Mesenchymal stem cell (in vitro differentiated cells and primary cell): ENCODE results near the gene SUPT3H.

Experiments
- DNase-seq: peaks from one replicate; pipeline ENCODE4 v3.0.0-alpha.2; 2013
- H2AFZ ChIP-seq: one replicate; pipeline ENCODE4 v1.6.1; 2013; ENCODE audit warnings: low read depth, mild to moderate bottlenecking, control low read depth, inconsistent platforms, low read length, moderate library complexity
- H2AK5ac ChIP-seq: 2 replicates; pipeline ENCODE4 v1.6.1; 2013; ENCODE audit warnings: low read length, moderate library complexity, mild to moderate bottlenecking, inconsistent platforms; ENCODE audit not compliant: severe bottlenecking
- H2BK120ac ChIP-seq: one replicate; pipeline ENCODE4 v1.6.1; 2013; ENCODE audit warnings: low read depth, mild to moderate bottlenecking, inconsistent platforms, low read length, moderate library complexity
- H2BK12ac ChIP-seq, 2 experiments: one replicate each; pipeline ENCODE4 v1.6.1; 2013; ENCODE audit warnings: inconsistent platforms in 2 of 2, low read length in 2 of 2, mild to moderate bottlenecking in 2 of 2, moderate library complexity in 2 of 2, control low read depth in 1 of 2
- H2BK15ac ChIP-seq: one replicate; pipeline ENCODE4 v1.6.1; 2013; ENCODE audit warnings: mild to moderate bottlenecking, low read depth, inconsistent platforms; ENCODE audit not compliant: poor library complexity, severe bottlenecking
- H2BK5ac ChIP-seq: 2 replicates; pipeline ENCODE4 v1.6.1; 2013; ENCODE audit warnings: low read depth, mild to moderate bottlenecking, low read length, control low read depth, inconsistent platforms; ENCODE audit not compliant: poor library complexity, severe bottlenecking
- H3K14ac ChIP-seq, 2 experiments: one replicate each; pipeline ENCODE4 v1.6.1; 2013; ENCODE audit warnings: inconsistent platforms in 2 of 2, low read length in 2 of 2, control low read depth in 1 of 2, mild to moderate bottlenecking in 1 of 2, moderate library complexity in 1 of 2
- H3K18ac ChIP-seq, 2 experiments: one replicate each; pipeline ENCODE4 v1.6.1; 2013; ENCODE audit warnings: inconsistent platforms in 2 of 2, low read length in 2 of 2, control low read depth in 1 of 2, low read depth in 1 of 2, mild to moderate bottlenecking in 1 of 2
- H3K23ac ChIP-seq, 2 experiments: one replicate each; pipeline ENCODE4 v1.6.1; 2013; ENCODE audit warnings: inconsistent platforms in 2 of 2, low read length in 2 of 2, mild to moderate bottlenecking in 2 of 2, moderate library complexity in 2 of 2, control low read depth in 1 of 2
- H3K27ac ChIP-seq: 2 replicates; pipeline ENCODE4 v1.5.1; 2013; ENCODE audit warnings: mild to moderate bottlenecking, moderate library complexity, low read length, control low read depth, inconsistent platforms; ENCODE audit not compliant: poor library complexity, severe bottlenecking
- H3K27me3 ChIP-seq, 2 experiments: 2 replicates each; pipeline versions ENCODE4 v1.6.1 to v1.7.0; 2013; ENCODE audit warnings: low read length in 2 of 2, mild to moderate bottlenecking in 2 of 2, moderate library complexity in 2 of 2, control low read depth in 1 of 2, inconsistent platforms in 1 of 2; ENCODE audit not compliant: control insufficient read depth in 1 of 2, insufficient read depth in 1 of 2
- H3K36me3 ChIP-seq, 2 experiments: 2 replicates each; pipeline versions ENCODE4 v1.6.1 to v1.7.0; 2013; ENCODE audit warnings: low read length in 2 of 2, control low read depth in 1 of 2, inconsistent platforms in 1 of 2, low read depth in 1 of 2, mild to moderate bottlenecking in 1 of 2; ENCODE audit not compliant: insufficient read depth in 2 of 2, control insufficient read depth in 1 of 2
- H3K4ac ChIP-seq, 2 experiments: one replicate each; pipeline ENCODE4 v1.6.1; 2013; ENCODE audit warnings: inconsistent platforms in 2 of 2, low read length in 2 of 2, mild to moderate bottlenecking in 2 of 2, moderate library complexity in 2 of 2, control low read depth in 1 of 2, low read depth in 1 of 2
- H3K4me1 ChIP-seq: 2 replicates; pipeline ENCODE4 v1.6.1; 2013; ENCODE audit warnings: low read depth, low read length, control low read depth; ENCODE audit not compliant: control insufficient read depth, insufficient read depth
- H3K4me2 ChIP-seq: 2 replicates; pipeline ENCODE4 v1.6.1; 2013; ENCODE audit warnings: low read length, mild to moderate bottlenecking, inconsistent platforms; ENCODE audit not compliant: poor library complexity, severe bottlenecking
- H3K4me3 ChIP-seq, 2 experiments: 2 replicates each; pipeline versions ENCODE4 v1.5.1 to v1.7.0; 2013; ENCODE audit warnings: low read length in 2 of 2, mild to moderate bottlenecking in 2 of 2, control low read depth in 1 of 2, low read depth in 1 of 2; ENCODE audit not compliant: insufficient read depth in 1 of 2
- H3K79me1 ChIP-seq: replicated peaks from 2 replicates; pipeline ENCODE4 v1.6.1; 2013; ENCODE audit warnings: mild to moderate bottlenecking, control low read depth, low read length, inconsistent platforms; ENCODE audit not compliant: poor library complexity, severe bottlenecking
- H3K9ac ChIP-seq: 2 replicates; pipeline ENCODE4 v1.7.0; 2013; ENCODE audit warnings: mild to moderate bottlenecking, low read length, moderate library complexity
- H3K9me3 ChIP-seq: 2 replicates; pipeline ENCODE4 v1.7.0; 2013; ENCODE audit warnings: mild to moderate bottlenecking, low read length; ENCODE audit not compliant: control insufficient read depth
- H4K8ac ChIP-seq: one replicate; pipeline ENCODE4 v1.6.1; 2013; ENCODE audit warnings: inconsistent platforms, mild to moderate bottlenecking, low read length, moderate library complexity
- H4K91ac ChIP-seq: one replicate; pipeline ENCODE4 v1.6.1; 2013; ENCODE audit warnings: mild to moderate bottlenecking, low read length, inconsistent platforms
- WGBS: methylation state at CpG from one replicate; pipeline ENCODE4 v1.1.7; 2013; ENCODE audit warnings: mixed read lengths; 5-methylcytosine and 5-hydroxymethylcytosine counted together

Gene SUPT3H

GRCh38 chr6:45226081-45226480 is 151.7 kb downstream of the SUPT3H start:
- H3K9me3 ChIP-seq: peaks cover 3% of the 10 kb centered on the region
- H3K79me1 ChIP-seq: no peaks in the 10 kb centered on the region
- 93% methylated on average over 2 of the region's 2 CpGs for WGBS
- no peaks in the 10 kb centered on the region for H3K27me3 ChIP-seq
- H2BK12ac ChIP-seq: no peak overlapping the region
- no peaks in the 10 kb centered on the region for H3K36me3 ChIP-seq
- no peak overlapping the region for H3K14ac ChIP-seq
- H3K4me2 ChIP-seq: no peak overlapping the region
- no peak for DNase-seq
- no peak overlapping the region for H3K4ac ChIP-seq
- no peak overlapping the region for H4K91ac ChIP-seq
- no peak overlapping the region for H2BK15ac ChIP-seq
- no peak overlapping the region for H4K8ac ChIP-seq
- H3K4me3 ChIP-seq: no peak overlapping the region
- H3K4me1 ChIP-seq: no peaks in the 10 kb centered on the region
- no peak overlapping the region for H3K9ac ChIP-seq
- H3K23ac ChIP-seq: no peak overlapping the region
- no peak overlapping the region for H2BK120ac ChIP-seq
- no peak overlapping the region for H2AFZ ChIP-seq
- no peak overlapping the region for H2BK5ac ChIP-seq
- H3K27ac ChIP-seq: no peak overlapping the region
- no peak overlapping the region for H3K18ac ChIP-seq
- no peak overlapping the region for H2AK5ac ChIP-seq

- Histone ChIP-seq H4K8ac (no peak overlapping the region), H3K4ac (no peak overlapping the region), H3K79me1 (no peaks in the 10 kb centered on the region), H3K14ac (no peak overlapping the region), H2AFZ (no peak overlapping the region), H3K4me3 (no peak overlapping the region), H2BK15ac (no peak overlapping the region), H2BK12ac (no peak overlapping the region), H3K23ac (no peak overlapping the region), H3K18ac (no peak overlapping the region), H3K27me3 (no peaks in the 10 kb centered on the region), H3K9ac (no peak overlapping the region), H3K4me1 (no peaks in the 10 kb centered on the region), H4K91ac (no peak overlapping the region), H2AK5ac (no peak overlapping the region), H3K9me3 (no peaks in the 10 kb centered on the region), H2BK120ac (no peak overlapping the region), H3K36me3 (no peaks in the 10 kb centered on the region), H3K4me2 (no peak overlapping the region), H2BK5ac (no peak overlapping the region), H3K27ac (no peak overlapping the region)
- peak; percentile 3 for DNase-seq
- WGBS: no CpG with 5 or more reads among the region's 1 CpG
Measured at GRCh38 chr6:45222380-45222779, 155.4 kb downstream of the SUPT3H start.

GRCh38 chr6:45215759-45216158 is 162.0 kb downstream of the SUPT3H start:
- Histone ChIP-seq H2AFZ (no peak overlapping the region), H2BK15ac (no peak overlapping the region), H3K14ac (no peak overlapping the region), H4K8ac (no peak overlapping the region), H4K91ac (no peak overlapping the region), H3K79me1 (peaks cover 7% of the 10 kb centered on the region), H3K4me2 (no peak overlapping the region), H2BK120ac (no peak overlapping the region), H3K27me3 (no peaks in the 10 kb centered on the region), H3K9me3 (peaks cover 5% of the 10 kb centered on the region), H3K4me1 (no peaks in the 10 kb centered on the region), H3K4me3 (no peak overlapping the region), H3K27ac (no peak overlapping the region), H2AK5ac (no peak overlapping the region), H2BK12ac (no peak overlapping the region), H3K9ac (no peak overlapping the region), H3K36me3 (no peaks in the 10 kb centered on the region), H3K23ac (no peak overlapping the region), H2BK5ac (no peak overlapping the region), H3K18ac (no peak overlapping the region), H3K4ac (no peak overlapping the region)
- DNase-seq: no peak
- WGBS: no CpG with 5 or more reads among the region's 1 CpG

GRCh38 chr6:45212976-45213375 is 164.8 kb downstream of the SUPT3H start:
- no peak overlapping the region for H2BK120ac ChIP-seq
- no peak overlapping the region for H2AK5ac ChIP-seq
- no peaks in the 10 kb centered on the region for H3K4me1 ChIP-seq
- no peak overlapping the region for H2BK15ac ChIP-seq
- H4K8ac ChIP-seq: no peak overlapping the region
- H3K4me2 ChIP-seq: no peak overlapping the region
- H3K79me1 ChIP-seq: peaks cover 7% of the 10 kb centered on the region
- H3K27ac ChIP-seq: no peak overlapping the region
- no peaks in the 10 kb centered on the region for H3K36me3 ChIP-seq
- no peak overlapping the region for H3K4me3 ChIP-seq
- H3K18ac ChIP-seq: no peak overlapping the region
- no peaks in the 10 kb centered on the region for H3K27me3 ChIP-seq
- H3K14ac ChIP-seq: no peak overlapping the region
- DNase-seq: no peak
- H4K91ac ChIP-seq: no peak overlapping the region
- no peak overlapping the region for H2AFZ ChIP-seq
- 100% methylated on average over 2 of the region's 3 CpGs for WGBS
- no peak overlapping the region for H2BK5ac ChIP-seq
- H3K9me3 ChIP-seq: peaks cover 17% of the 10 kb centered on the region
- H3K9ac ChIP-seq: no peak overlapping the region
- no peak overlapping the region for H2BK12ac ChIP-seq
- no peak overlapping the region for H3K4ac ChIP-seq
- H3K23ac ChIP-seq: no peak overlapping the region
